Natural killer cell (primary cell): ENCODE measurements around the gene CX3CL1. TPM values are rescaled to one million over a fixed set of nuclear protein-coding genes. Genes with fewer than 3 reads are reported as not detected.
A peak's percentile ranks its signal among the peaks of the same experiment; 100 is the strongest.

Experiments
- ATAC-seq, 3 donors: fragments of 150-1000 bp in 2 of 3; fragments of 200-7000 bp in 1 of 3; cut with Tn5 transposase; 1 replicate in 1 of 3; 2 replicates in 2 of 3; pipeline ENCODE4 v1.10.0; 2021; ENCODE audit warnings: mild to moderate bottlenecking in 2 of 3, moderate library complexity in 2 of 3
- DNase-seq, 2 donors: peaks; one replicate each; pipeline versions ENCODE4 v3.0.0 to v3.0.0-alpha.2; 2013 to 2021; ENCODE audit warnings: mixed read lengths in 1 of 2
- H3K27ac ChIP-seq: one replicate; pipeline ENCODE4 v1.5.1; 2013; ENCODE audit warnings: mild to moderate bottlenecking, low read length
- H3K27me3 ChIP-seq: one replicate; pipeline ENCODE4 v1.6.1; 2013; ENCODE audit warnings: low read length; ENCODE audit not compliant: control insufficient read depth, insufficient read depth
- H3K36me3 ChIP-seq: one replicate; pipeline ENCODE4 v1.6.1; 2013; ENCODE audit warnings: low read length; ENCODE audit not compliant: control insufficient read depth, insufficient read depth
- H3K4me1 ChIP-seq: one replicate; pipeline ENCODE4 v1.6.1; 2013; ENCODE audit warnings: low read length; ENCODE audit not compliant: control insufficient read depth, insufficient read depth
- H3K4me3 ChIP-seq: one replicate; pipeline ENCODE4 v1.5.1; 2013; ENCODE audit warnings: low read length
- H3K9me3 ChIP-seq: one replicate; pipeline ENCODE4 v1.6.1; 2013; ENCODE audit warnings: low read length; ENCODE audit not compliant: control insufficient read depth, insufficient read depth
- H3K27ac Mint-ChIP-seq, 2 donors: one replicate each; pipeline ENCODE4 v1.8.0; 2022; ENCODE audit warnings: mild to moderate bottlenecking in 2 of 2, mixed read lengths in 2 of 2, moderate library complexity in 1 of 2
- H3K27me3 Mint-ChIP-seq, 2 donors: one replicate each; pipeline ENCODE4 v1.8.0; 2022; ENCODE audit warnings: low read depth in 2 of 2, mixed read lengths in 2 of 2
- H3K36me3 Mint-ChIP-seq: one replicate; pipeline ENCODE4 v1.8.0; 2022; ENCODE audit warnings: mixed read lengths
- H3K4me1 Mint-ChIP-seq, 2 donors: one replicate each; pipeline ENCODE4 v1.8.0; 2022; ENCODE audit warnings: mixed read lengths in 2 of 2
- H3K4me3 Mint-ChIP-seq: one replicate; pipeline ENCODE4 v1.8.0; 2022; ENCODE audit warnings: mild to moderate bottlenecking, moderate library complexity, mixed read lengths
- H3K9me3 Mint-ChIP-seq, 2 donors: one replicate each; pipeline ENCODE4 v1.8.0; 2022; ENCODE audit warnings: mixed read lengths in 2 of 2
- WGBS: methylation state at CpG from one replicate; pipeline ENCODE4 v1.1.7; 2013; ENCODE audit warnings: missing lambda C conversion rate; ENCODE audit not compliant: insufficient coverage; 5-methylcytosine and 5-hydroxymethylcytosine counted together
- intact Hi-C: fragments of 100-400 bp; cut with micrococcal nuclease; formaldehyde crosslinking; loops from one replicate; pipeline ENCODE4 v1.14.2; 2022
- total RNA-seq, 4 donors: library from RNA; stranded (reverse); fragments of 120-200 nt in 1 of 4; gene quantifications; one replicate each; pipeline versions ENCODE4 v1.2.3 to v1.2.4, GENCODE V29; 2013 to 2022
- TF ChIP-seq, protein P1 (sequence below): fragments of 200-600 bp; IDR thresholded peaks from one replicate; pipeline ENCODE4 v1.8.0; 2022; ENCODE audit warnings: antibody characterized with exemption

Gene CX3CL1
- total RNA-seq, 3 donors from 2014 or later (not counting 1 experiment from before 2014, with no cell fraction given): not detected

GRCh38 chr16:57380671-57381462 lies 8.6 kb downstream of the CX3CL1 start:
- no peak for ATAC-seq
- intact Hi-C loops: no loop called here
- WGBS: 24% methylated on average over 7 of the region's 8 CpGs
- no peak overlapping the region for H3K4me3 Mint-ChIP-seq
- TF ChIP-seq, protein P1, sequence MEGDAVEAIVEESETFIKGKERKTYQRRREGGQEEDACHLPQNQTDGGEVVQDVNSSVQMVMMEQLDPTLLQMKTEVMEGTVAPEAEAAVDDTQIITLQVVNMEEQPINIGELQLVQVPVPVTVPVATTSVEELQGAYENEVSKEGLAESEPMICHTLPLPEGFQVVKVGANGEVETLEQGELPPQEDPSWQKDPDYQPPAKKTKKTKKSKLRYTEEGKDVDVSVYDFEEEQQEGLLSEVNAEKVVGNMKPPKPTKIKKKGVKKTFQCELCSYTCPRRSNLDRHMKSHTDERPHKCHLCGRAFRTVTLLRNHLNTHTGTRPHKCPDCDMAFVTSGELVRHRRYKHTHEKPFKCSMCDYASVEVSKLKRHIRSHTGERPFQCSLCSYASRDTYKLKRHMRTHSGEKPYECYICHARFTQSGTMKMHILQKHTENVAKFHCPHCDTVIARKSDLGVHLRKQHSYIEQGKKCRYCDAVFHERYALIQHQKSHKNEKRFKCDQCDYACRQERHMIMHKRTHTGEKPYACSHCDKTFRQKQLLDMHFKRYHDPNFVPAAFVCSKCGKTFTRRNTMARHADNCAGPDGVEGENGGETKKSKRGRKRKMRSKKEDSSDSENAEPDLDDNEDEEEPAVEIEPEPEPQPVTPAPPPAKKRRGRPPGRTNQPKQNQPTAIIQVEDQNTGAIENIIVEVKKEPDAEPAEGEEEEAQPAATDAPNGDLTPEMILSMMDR: no peak
- Histone ChIP-seq H3K36me3 (no peaks in the 10 kb centered on the region), H3K4me1 (peaks cover 11% of the 10 kb centered on the region), H3K27me3 (no peaks in the 10 kb centered on the region), H3K27ac (no peak overlapping the region), H3K9me3 (no peaks in the 10 kb centered on the region), H3K4me3 (no peak overlapping the region)
- no peaks in the 10 kb centered on the region for H3K36me3 Mint-ChIP-seq
- no peaks in the 10 kb centered on the region for H3K4me1 Mint-ChIP-seq
- peak in 1 of 2 donors; percentile 22 for DNase-seq
- H3K27ac Mint-ChIP-seq: no peak overlapping the region
- no peaks in the 10 kb centered on the region for H3K9me3 Mint-ChIP-seq
- H3K27me3 Mint-ChIP-seq: peaks cover 0 to 6% of the 10 kb centered on the region in 2 donors

DNA sequence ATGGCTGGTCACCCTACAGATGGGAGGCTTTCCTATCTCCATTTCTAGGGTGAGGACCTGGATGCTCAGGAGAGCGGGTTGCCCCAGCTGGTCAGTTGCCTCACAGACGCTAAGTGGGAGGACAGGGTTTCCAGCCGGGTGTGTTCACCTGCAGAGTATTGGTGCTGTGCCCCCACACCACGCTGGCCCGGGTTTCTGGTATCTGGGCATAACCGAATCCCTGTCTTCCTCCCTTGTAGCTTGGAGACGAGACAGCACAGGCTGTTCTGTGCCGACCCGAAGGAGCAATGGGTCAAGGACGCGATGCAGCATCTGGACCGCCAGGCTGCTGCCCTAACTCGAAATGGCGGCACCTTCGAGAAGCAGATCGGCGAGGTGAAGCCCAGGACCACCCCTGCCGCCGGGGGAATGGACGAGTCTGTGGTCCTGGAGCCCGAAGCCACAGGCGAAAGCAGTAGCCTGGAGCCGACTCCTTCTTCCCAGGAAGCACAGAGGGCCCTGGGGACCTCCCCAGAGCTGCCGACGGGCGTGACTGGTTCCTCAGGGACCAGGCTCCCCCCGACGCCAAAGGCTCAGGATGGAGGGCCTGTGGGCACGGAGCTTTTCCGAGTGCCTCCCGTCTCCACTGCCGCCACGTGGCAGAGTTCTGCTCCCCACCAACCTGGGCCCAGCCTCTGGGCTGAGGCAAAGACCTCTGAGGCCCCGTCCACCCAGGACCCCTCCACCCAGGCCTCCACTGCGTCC lies 9.7 kb downstream of the CX3CL1 start:
- no peaks in the 10 kb centered on the region for H3K9me3 ChIP-seq
- Mint-ChIP-seq H3K27ac (no peak overlapping the region), H3K4me1 (no peaks in the 10 kb centered on the region), H3K27me3 (no peaks in the 10 kb centered on the region), H3K9me3 (no peaks in the 10 kb centered on the region), H3K36me3 (no peaks in the 10 kb centered on the region), H3K4me3 (no peak overlapping the region)
- no peaks in the 10 kb centered on the region for H3K27me3 ChIP-seq
- WGBS: 93% methylated on average over 35 of the region's 35 CpGs
- H3K4me1 ChIP-seq: peaks cover 11% of the 10 kb centered on the region
- TF ChIP-seq, protein P1: no peak
- no peaks in the 10 kb centered on the region for H3K36me3 ChIP-seq
- H3K4me3 ChIP-seq: no peak overlapping the region
- no peak for ATAC-seq
- no peak for DNase-seq
- no peak overlapping the region for H3K27ac ChIP-seq
- intact Hi-C loops: no loop called here

- no peaks in the 10 kb centered on the region for H3K36me3 ChIP-seq
- H3K27ac Mint-ChIP-seq: no peak overlapping the region
- no peaks in the 10 kb centered on the region for H3K27me3 ChIP-seq
- H3K27ac ChIP-seq: no peak overlapping the region
- ATAC-seq: no peak
- H3K9me3 Mint-ChIP-seq: no peaks in the 10 kb centered on the region
- intact Hi-C loops: no loop called here
- no peak for DNase-seq
- no peak overlapping the region for H3K4me3 ChIP-seq
- H3K4me1 Mint-ChIP-seq: no peaks in the 10 kb centered on the region
- TF ChIP-seq, protein P1: no peak
- no peaks in the 10 kb centered on the region for H3K27me3 Mint-ChIP-seq
- no peaks in the 10 kb centered on the region for H3K36me3 Mint-ChIP-seq
- 94% methylated on average over 15 of the region's 16 CpGs for WGBS
- no peak overlapping the region for H3K4me3 Mint-ChIP-seq
- peaks cover 11% of the 10 kb centered on the region for H3K4me1 ChIP-seq
- no peaks in the 10 kb centered on the region for H3K9me3 ChIP-seq
Observed at GRCh38 chr16:57382535-57383275, 10.4 kb downstream of the CX3CL1 start.
